ENCODE measurements around the gene UNC5CL.

The UNC5CL gene

GRCh38 chr6:41040101-41040939 is 1.3 kb upstream of the UNC5CL start:
- Histone ChIP-seq H3K23ac (ENCODE audit: low read depth, low read length, poor library complexity) (no peak overlapping the region), H2BK15ac (ENCODE audit: low read length) (no peak overlapping the region), H3K9me3 (replicated peaks in 1 of 2; ENCODE audit: control insufficient read depth in 2 of 2, insufficient read depth in 1 of 2, low read depth in 1 of 2, low read length in 2 of 2) (no peaks in the 10 kb centered on the region), H4K8ac (ENCODE audit: low read depth, low read length) (no peak overlapping the region), H2BK5ac (ENCODE audit: low read length) (no peak overlapping the region), H3K4me2 (ENCODE audit: insufficient read depth, low read length, poor library complexity, severe bottlenecking) (no peak overlapping the region), H4K91ac (ENCODE audit: low read depth, low read length, poor library complexity) (no peak overlapping the region), H2BK120ac (ENCODE audit: low read depth, low read length) (no peak overlapping the region), H3K4me1 (ENCODE audit: control insufficient read depth in 2 of 2, insufficient read depth in 1 of 2, low read depth in 1 of 2, low read length in 2 of 2) (peaks cover 0 to 2% of the 10 kb centered on the region in 2 donors), H2BK12ac (ENCODE audit: low read length) (no peak overlapping the region), H3K79me1 (ENCODE audit: low read depth, low read length) (no peaks in the 10 kb centered on the region), H3K14ac (ENCODE audit: low read length) (no peak overlapping the region), H2AK5ac (ENCODE audit: low read depth, low read length) (no peak overlapping the region), H3K4me3 (ENCODE audit: low read length in 2 of 2) (no peak overlapping the region), H3K27ac (replicated peaks; ENCODE audit: low read length) (no peak overlapping the region), H3K36me3 (replicated peaks in 1 of 2; ENCODE audit: control insufficient read depth in 2 of 2, insufficient read depth in 2 of 2, low read length in 2 of 2) (no peaks in the 10 kb centered on the region), H3K27me3 (ENCODE audit: control insufficient read depth in 3 of 3, insufficient read depth in 3 of 3, low read depth in 1 of 3, low read length in 3 of 3) (no peaks in the 10 kb centered on the region), H2AFZ (ENCODE audit: low read length) (no peak overlapping the region), H3K9ac (ENCODE audit: low read depth, low read length, poor library complexity) (no peak overlapping the region), H3K4ac (ENCODE audit: low read length) (no peak overlapping the region), H3K18ac (ENCODE audit: low read length) (no peak overlapping the region)
- no CpG with 5 or more reads among the region's 6 CpGs for WGBS, 2 donors (ENCODE audit: extremely low coverage in 2 of 2, insufficient read length in 2 of 2, insufficient replicate concordance in 1 of 2)
- DNase-seq (ENCODE audit: low spot score), result no peak

DNA sequence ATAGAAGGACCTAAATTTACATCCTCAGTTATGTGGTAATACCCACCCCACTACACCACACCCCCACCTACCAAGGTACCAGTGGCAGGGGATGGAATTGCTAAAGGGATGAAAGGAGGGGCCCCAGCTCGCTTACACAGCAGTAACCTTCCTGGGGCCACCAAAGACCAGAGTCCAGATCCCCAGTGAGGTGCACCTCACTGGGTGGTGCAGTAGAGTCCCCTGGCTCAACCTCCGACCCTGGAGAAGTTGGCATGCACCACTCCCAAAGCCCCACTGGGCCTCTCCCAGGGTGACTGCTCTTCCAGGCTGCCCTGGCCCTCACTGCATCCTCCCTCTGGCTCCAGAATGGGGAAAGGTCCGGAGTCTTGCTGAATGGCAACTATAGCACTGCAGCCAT is 816 bp downstream of the UNC5CL start:
- Histone ChIP-seq H3K4ac (ENCODE audit: low read length) (no peak overlapping the region), H4K8ac (ENCODE audit: low read depth, low read length) (no peak overlapping the region)
- WGBS, 2 donors (ENCODE audit: extremely low coverage in 2 of 2, insufficient read length in 2 of 2, insufficient replicate concordance in 1 of 2), result no CpG with 5 or more reads among the region's 3 CpGs

DNA sequence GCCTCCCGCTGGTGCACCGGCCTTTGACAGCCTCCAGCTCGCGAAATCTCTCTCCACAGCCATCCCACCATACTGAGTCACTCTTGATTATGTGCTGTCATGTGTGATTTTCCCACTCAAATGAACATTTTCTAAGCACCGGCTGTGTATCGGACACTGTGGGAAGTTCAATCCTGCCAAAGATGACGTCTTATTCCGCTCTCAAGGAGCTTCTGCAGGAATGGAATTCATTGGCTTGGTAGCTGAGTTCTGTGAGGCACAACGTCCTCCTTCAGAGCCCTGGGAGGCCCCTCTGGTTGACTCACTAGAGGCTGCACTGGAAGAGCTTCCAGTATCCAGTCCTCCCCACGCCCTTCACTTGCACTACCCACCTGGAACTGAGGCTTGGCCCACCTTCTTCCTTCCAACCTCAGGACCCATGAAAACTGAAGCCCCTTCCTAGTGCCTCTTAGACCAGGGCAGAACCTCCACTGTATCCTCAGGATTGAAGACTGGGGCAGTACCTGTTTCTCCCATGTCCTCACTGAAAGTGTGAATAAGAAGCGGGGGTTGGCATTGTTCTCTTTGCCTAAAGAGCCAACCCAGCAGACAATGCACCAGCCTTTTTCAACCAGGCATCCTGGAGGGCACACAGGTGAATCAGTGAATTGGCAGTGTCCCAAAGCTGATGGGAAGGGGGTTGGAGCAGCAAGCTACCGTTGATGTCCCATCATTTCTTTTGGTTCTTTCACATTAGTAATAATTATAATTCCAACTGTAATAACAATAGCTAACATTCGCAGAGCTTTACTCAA is 1.7 kb downstream of the UNC5CL start:
- Histone ChIP-seq H3K79me1 (ENCODE audit: low read depth, low read length) (no peaks in the 10 kb centered on the region), H3K14ac (ENCODE audit: low read length) (no peak overlapping the region), H2BK15ac (ENCODE audit: low read length) (no peak overlapping the region), H3K9me3 (replicated peaks in 1 of 2; ENCODE audit: control insufficient read depth in 2 of 2, insufficient read depth in 1 of 2, low read depth in 1 of 2, low read length in 2 of 2) (no peaks in the 10 kb centered on the region), H3K27me3 (ENCODE audit: control insufficient read depth in 3 of 3, insufficient read depth in 3 of 3, low read depth in 1 of 3, low read length in 3 of 3) (peaks cover 0 to 2% (median 0%) of the 10 kb centered on the region in 3 experiments), H3K4me2 (ENCODE audit: insufficient read depth, low read length, poor library complexity, severe bottlenecking) (no peak overlapping the region), H2BK120ac (ENCODE audit: low read depth, low read length) (no peak overlapping the region), H4K91ac (ENCODE audit: low read depth, low read length, poor library complexity) (no peak overlapping the region), H3K4me3 (ENCODE audit: low read length in 2 of 2) (no peak overlapping the region), H3K18ac (ENCODE audit: low read length) (no peak overlapping the region), H2AFZ (ENCODE audit: low read length) (no peak overlapping the region), H3K27ac (replicated peaks; ENCODE audit: low read length) (no peak overlapping the region), H3K4me1 (ENCODE audit: control insufficient read depth in 2 of 2, insufficient read depth in 1 of 2, low read depth in 1 of 2, low read length in 2 of 2) (peaks cover 0 to 2% of the 10 kb centered on the region in 2 donors), H4K8ac (ENCODE audit: low read depth, low read length) (no peak overlapping the region), H3K23ac (ENCODE audit: low read depth, low read length, poor library complexity) (no peak overlapping the region), H2BK5ac (ENCODE audit: low read length) (no peak overlapping the region), H3K36me3 (replicated peaks in 1 of 2; ENCODE audit: control insufficient read depth in 2 of 2, insufficient read depth in 2 of 2, low read length in 2 of 2) (no peaks in the 10 kb centered on the region), H2BK12ac (ENCODE audit: low read length) (no peak overlapping the region), H2AK5ac (ENCODE audit: low read depth, low read length) (no peak overlapping the region), H3K9ac (ENCODE audit: low read depth, low read length, poor library complexity) (no peak overlapping the region), H3K4ac (ENCODE audit: low read length) (no peak overlapping the region)
- no peak for DNase-seq (ENCODE audit: low spot score)
- no CpG with 5 or more reads among the region's 13 CpGs for WGBS, 2 donors (ENCODE audit: extremely low coverage in 2 of 2, insufficient read length in 2 of 2, insufficient replicate concordance in 1 of 2)

More for the DNA sequence above, 816 bp downstream of the UNC5CL start:
- Histone ChIP-seq H3K18ac (ENCODE audit: low read length) (no peak overlapping the region), H3K4me3 (ENCODE audit: low read length in 2 of 2) (no peak overlapping the region), H2BK15ac (ENCODE audit: low read length) (no peak overlapping the region), H2AK5ac (ENCODE audit: low read depth, low read length) (no peak overlapping the region), H3K4me1 (ENCODE audit: control insufficient read depth in 2 of 2, insufficient read depth in 1 of 2, low read depth in 1 of 2, low read length in 2 of 2) (peaks cover 0 to 2% of the 10 kb centered on the region in 2 donors), H3K9me3 (replicated peaks in 1 of 2; ENCODE audit: control insufficient read depth in 2 of 2, insufficient read depth in 1 of 2, low read depth in 1 of 2, low read length in 2 of 2) (no peaks in the 10 kb centered on the region), H3K27ac (replicated peaks; ENCODE audit: low read length) (no peak overlapping the region), H2BK5ac (ENCODE audit: low read length) (no peak overlapping the region), H2AFZ (ENCODE audit: low read length) (no peak overlapping the region), H3K4me2 (ENCODE audit: insufficient read depth, low read length, poor library complexity, severe bottlenecking) (no peak overlapping the region), H3K36me3 (replicated peaks in 1 of 2; ENCODE audit: control insufficient read depth in 2 of 2, insufficient read depth in 2 of 2, low read length in 2 of 2) (no peaks in the 10 kb centered on the region), H3K27me3 (ENCODE audit: control insufficient read depth in 3 of 3, insufficient read depth in 3 of 3, low read depth in 1 of 3, low read length in 3 of 3) (peaks cover 0 to 1% (median 0%) of the 10 kb centered on the region in 3 experiments), H3K14ac (ENCODE audit: low read length) (no peak overlapping the region), H2BK120ac (ENCODE audit: low read depth, low read length) (no peak overlapping the region), H4K91ac (ENCODE audit: low read depth, low read length, poor library complexity) (no peak overlapping the region), H2BK12ac (ENCODE audit: low read length) (no peak overlapping the region), H3K23ac (ENCODE audit: low read depth, low read length, poor library complexity) (no peak overlapping the region), H3K9ac (ENCODE audit: low read depth, low read length, poor library complexity) (no peak overlapping the region), H3K79me1 (ENCODE audit: low read depth, low read length) (no peaks in the 10 kb centered on the region)
- DNase-seq (ENCODE audit: low spot score), result no peak

GRCh38 chr6:41036601-41037000 is 2.4 kb downstream of the UNC5CL start:
- H3K27ac ChIP-seq (replicated peaks; ENCODE audit: low read length), result no peak overlapping the region
- no peak overlapping the region for H2BK15ac ChIP-seq (ENCODE audit: low read length)
- H2BK12ac ChIP-seq (ENCODE audit: low read length), result no peak overlapping the region
- no peak overlapping the region for H3K14ac ChIP-seq (ENCODE audit: low read length)
- H3K36me3 ChIP-seq (replicated peaks in 1 of 2; ENCODE audit: control insufficient read depth in 2 of 2, insufficient read depth in 2 of 2, low read length in 2 of 2), result no peaks in the 10 kb centered on the region
- no peak overlapping the region for H4K91ac ChIP-seq (ENCODE audit: low read depth, low read length, poor library complexity)
- H3K23ac ChIP-seq (ENCODE audit: low read depth, low read length, poor library complexity), result no peak overlapping the region
- no peak overlapping the region for H2BK5ac ChIP-seq (ENCODE audit: low read length)
- H3K4me1 ChIP-seq (ENCODE audit: control insufficient read depth in 2 of 2, insufficient read depth in 1 of 2, low read depth in 1 of 2, low read length in 2 of 2), result peaks cover 0 to 2% of the 10 kb centered on the region in 2 donors
- H2AFZ ChIP-seq (ENCODE audit: low read length), result no peak overlapping the region
- H3K4me2 ChIP-seq (ENCODE audit: insufficient read depth, low read length, poor library complexity, severe bottlenecking), result no peak overlapping the region
- no peak overlapping the region for H3K9ac ChIP-seq (ENCODE audit: low read depth, low read length, poor library complexity)
- no peak overlapping the region for H2AK5ac ChIP-seq (ENCODE audit: low read depth, low read length)
- no peak overlapping the region for H4K8ac ChIP-seq (ENCODE audit: low read depth, low read length)
- no peak overlapping the region for H3K4ac ChIP-seq (ENCODE audit: low read length)
- peaks cover 0 to 2% (median 0%) of the 10 kb centered on the region in 3 experiments for H3K27me3 ChIP-seq (ENCODE audit: control insufficient read depth in 3 of 3, insufficient read depth in 3 of 3, low read depth in 1 of 3, low read length in 3 of 3)
- DNase-seq (ENCODE audit: low spot score), result no peak
- H2BK120ac ChIP-seq (ENCODE audit: low read depth, low read length), result no peak overlapping the region
- WGBS, 2 donors (ENCODE audit: extremely low coverage in 2 of 2, insufficient read length in 2 of 2, insufficient replicate concordance in 1 of 2), result no CpG with 5 or more reads among the region's 2 CpGs
- no peaks in the 10 kb centered on the region for H3K79me1 ChIP-seq (ENCODE audit: low read depth, low read length)
- H3K4me3 ChIP-seq (ENCODE audit: low read length in 2 of 2), result no peak overlapping the region
- H3K18ac ChIP-seq (ENCODE audit: low read length), result no peak overlapping the region
- no peaks in the 10 kb centered on the region for H3K9me3 ChIP-seq (replicated peaks in 1 of 2; ENCODE audit: control insufficient read depth in 2 of 2, insufficient read depth in 1 of 2, low read depth in 1 of 2, low read length in 2 of 2)
